ENCODE measurements around the gene C1orf74.

C1orf74 gene

GRCh38 chr1:209784265-209785169, at the start of gene C1orf74:
Gene C1orf74 (minus strand): TSS chr1:209784559. CDS start chr1:209783634, 925 bp downstream.
- peak; percentile 99 for DNase-seq (ENCODE audit: low read depth)

- no peak for DNase-seq (ENCODE audit: low read depth)
Observed at GRCh38 chr1:209831615-209832014, 47.3 kb upstream of the C1orf74 start.

GRCh38 chr1:209830722-209831121, 46.4 kb upstream of the C1orf74 start:
- DNase-seq (ENCODE audit: low read depth) = no peak

- no peak for DNase-seq (ENCODE audit: low read depth)
Observed at GRCh38 chr1:209829716-209830115, 45.4 kb upstream of the C1orf74 start.

- DNase-seq (ENCODE audit: low read depth) = peak; percentile 91
Observed at GRCh38 chr1:209827384-209828262, 43.3 kb upstream of the C1orf74 start, which contains the start of gene UTP25. Gene UTP25 (plus strand): TSS chr1:209827972. CDS start chr1:209828064, 92 bp downstream.

- no peak for DNase-seq (ENCODE audit: low read depth)
Observed at GRCh38 chr1:209825591-209826434, 41.5 kb upstream of the C1orf74 start.

GRCh38 chr1:209823143-209824041, 39.0 kb upstream of the C1orf74 start:
- no peak for DNase-seq (ENCODE audit: low read depth)

- no peak for DNase-seq (ENCODE audit: low read depth)
Observed at GRCh38 chr1:209822706-209823105, 38.3 kb upstream of the C1orf74 start.

- no peak for DNase-seq (ENCODE audit: low read depth)
Observed at GRCh38 chr1:209820986-209821385, 36.6 kb upstream of the C1orf74 start.

GRCh38 chr1:209819058-209819457, 34.7 kb upstream of the C1orf74 start:
- DNase-seq (ENCODE audit: low read depth) = no peak

GRCh38 chr1:209817691-209818090, 33.3 kb upstream of the C1orf74 start:
- no peak for DNase-seq (ENCODE audit: low read depth)

- DNase-seq (ENCODE audit: low read depth) = no peak
Observed at GRCh38 chr1:209816923-209817322, 32.6 kb upstream of the C1orf74 start.

- DNase-seq (ENCODE audit: low read depth) = no peak
Observed at GRCh38 chr1:209815931-209816341, 31.6 kb upstream of the C1orf74 start.

GRCh38 chr1:209815490-209815889, 31.1 kb upstream of the C1orf74 start:
- DNase-seq (ENCODE audit: low read depth) = no peak

- no peak for DNase-seq (ENCODE audit: low read depth)
Observed at GRCh38 chr1:209813902-209814301, 29.5 kb upstream of the C1orf74 start.

- no peak for DNase-seq (ENCODE audit: low read depth)
Observed at GRCh38 chr1:209810783-209811182, 26.4 kb upstream of the C1orf74 start.

GRCh38 chr1:209809611-209810010, 25.3 kb upstream of the C1orf74 start:
- no peak for DNase-seq (ENCODE audit: low read depth)

- no peak for DNase-seq (ENCODE audit: low read depth)
Observed at GRCh38 chr1:209808059-209808581, 23.8 kb upstream of the C1orf74 start.

- no peak for DNase-seq (ENCODE audit: low read depth)
Observed at GRCh38 chr1:209807509-209807908, 23.1 kb upstream of the C1orf74 start.

Measured in stimulated activated CD4-positive, alpha-beta T cell treated with anti-CD3 and anti-CD28 coated beads, Interleukin-2, amount 100 ng/mL, for 4 hours (primary cell).